GM06990 (cell line): ENCODE measurements around the gene ANKS1B.

Source experiments
- DNase-seq: peaks from one replicate; pipeline ENCODE4 v3.0.0-alpha.2; 2011; ENCODE audit not compliant: insufficient read length; ENCODE audit errors: extremely low read depth
- H3K27me3 ChIP-seq: replicated peaks from 2 replicates; pipeline ENCODE4 v1.6.0; 2011; ENCODE audit warnings: low read length; ENCODE audit not compliant: control insufficient read depth, insufficient read depth
- H3K36me3 ChIP-seq: 2 replicates; pipeline ENCODE4 v1.5.1; 2011; ENCODE audit warnings: low read length; ENCODE audit not compliant: control insufficient read depth, insufficient read depth
- H3K4me3 ChIP-seq: replicated peaks from 2 replicates; pipeline ENCODE4 v1.5.1; 2011; ENCODE audit warnings: low read depth, mild to moderate bottlenecking, control low read depth, low read length
- CTCF ChIP-seq: IDR thresholded peaks from 2 replicates; pipeline ENCODE4 v1.5.1; 2011; ENCODE audit warnings: low read length, control low read depth, mild to moderate bottlenecking, inconsistent platforms; ENCODE audit not compliant: insufficient read depth, poor library complexity, severe bottlenecking

ANKS1B gene

GRCh38 chr12:98740751-98741150, 1244.0 kb downstream of the ANKS1B start:
- H3K27me3 ChIP-seq, result no peaks in the 10 kb centered on the region
- peaks cover 1% of the 10 kb centered on the region for H3K36me3 ChIP-seq
- no peak for TF ChIP-seq CTCF
- H3K4me3 ChIP-seq, result no peak overlapping the region
- DNase-seq, result no peak

GRCh38 chr12:98738539-98738938, 1246.2 kb downstream of the ANKS1B start:
- peaks cover 1% of the 10 kb centered on the region for H3K36me3 ChIP-seq
- no peak for DNase-seq
- no peak for TF ChIP-seq CTCF

GRCh38 chr12:98738002-98738401, 1246.7 kb downstream of the ANKS1B start:
- H3K36me3 ChIP-seq, result peaks cover 1% of the 10 kb centered on the region
- no peak for DNase-seq
- TF ChIP-seq CTCF, result no peak
- no peaks in the 10 kb centered on the region for H3K27me3 ChIP-seq
- H3K4me3 ChIP-seq, result no peak overlapping the region

More at GRCh38 chr12:98738539-98738938, 1246.2 kb downstream of the ANKS1B start:
- no peak overlapping the region for H3K4me3 ChIP-seq
- H3K27me3 ChIP-seq, result no peaks in the 10 kb centered on the region

DNA sequence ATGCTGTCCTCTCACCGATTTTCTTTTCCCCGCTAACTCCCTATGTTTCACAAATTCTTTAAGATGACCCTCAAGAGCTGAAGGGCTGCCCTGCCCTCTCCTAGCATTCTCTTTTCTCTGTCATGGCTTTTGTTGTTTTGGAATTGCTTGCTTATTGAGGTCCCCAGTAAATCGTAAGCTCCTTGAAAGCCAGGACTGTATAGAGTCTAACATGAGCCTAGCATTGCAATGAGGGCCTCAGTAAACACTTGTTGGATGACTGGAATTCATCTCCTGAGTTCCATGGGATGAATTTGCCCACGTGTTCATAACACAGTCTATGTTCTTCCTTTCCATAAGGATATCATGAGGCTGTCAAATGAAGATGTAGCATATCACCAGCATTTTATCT, 1247.4 kb downstream of the ANKS1B start:
- no peak for DNase-seq
- H3K4me3 ChIP-seq, result no peak overlapping the region
- H3K36me3 ChIP-seq, result peaks cover 1% of the 10 kb centered on the region
- TF ChIP-seq CTCF, result no peak
- H3K27me3 ChIP-seq, result no peaks in the 10 kb centered on the region

DNA sequence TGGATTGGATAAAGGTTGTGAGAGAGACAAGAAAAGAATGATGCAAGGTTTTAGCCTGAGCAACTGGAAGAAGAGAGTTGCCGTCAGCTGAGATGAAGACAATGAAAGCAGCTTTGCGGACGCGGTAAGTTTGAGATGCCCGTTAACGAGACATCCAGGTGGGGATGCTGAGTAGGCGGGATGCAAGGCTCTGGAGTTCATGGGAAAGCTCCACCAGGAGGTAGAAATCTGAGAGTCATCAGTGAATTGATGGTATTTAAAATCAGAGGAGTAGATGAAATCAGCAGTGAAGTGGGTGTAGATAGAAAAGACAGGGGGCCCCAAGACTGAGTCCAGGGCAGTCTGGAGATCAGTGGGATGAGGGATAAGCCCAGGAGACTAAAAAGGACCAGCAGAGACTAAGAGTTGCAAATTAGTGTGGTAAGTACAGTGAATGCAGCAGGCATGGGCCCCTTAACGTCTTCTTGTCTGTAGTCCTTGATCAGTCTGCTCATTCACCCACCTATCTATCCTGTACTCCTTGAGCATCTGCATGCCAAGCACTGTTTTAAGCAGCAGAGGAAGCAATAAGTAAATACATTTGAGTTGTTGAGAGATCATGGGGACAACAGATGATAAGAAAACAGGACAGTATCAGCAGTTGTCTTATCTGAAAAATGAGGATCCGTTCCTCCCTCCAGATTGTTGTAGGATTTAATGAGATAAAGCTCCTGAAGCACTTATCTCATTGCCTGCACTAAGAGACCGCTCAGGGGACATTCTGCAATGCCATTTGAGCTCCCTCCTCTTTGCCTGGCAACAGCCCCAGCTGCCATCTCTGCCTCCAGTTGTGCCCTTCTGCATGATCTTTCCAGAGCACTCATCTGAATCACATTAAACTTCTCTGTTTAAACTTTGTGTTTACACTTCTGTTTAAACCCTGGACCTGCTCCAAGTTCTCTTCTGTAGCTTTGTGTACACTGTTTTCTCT, 1248.1 kb downstream of the ANKS1B start:
- TF ChIP-seq CTCF, result no peak
- peaks cover 5% of the 10 kb centered on the region for H3K36me3 ChIP-seq
- DNase-seq, result no peak
- H3K4me3 ChIP-seq, result no peak overlapping the region
- no peaks in the 10 kb centered on the region for H3K27me3 ChIP-seq

GRCh38 chr12:98735821-98736220, 1248.9 kb downstream of the ANKS1B start:
- DNase-seq, result no peak
- Histone ChIP-seq H3K36me3 (peaks cover 5% of the 10 kb centered on the region), H3K4me3 (no peak overlapping the region), H3K27me3 (no peaks in the 10 kb centered on the region)
- TF ChIP-seq CTCF, result no peak
